ENCODE data around the gene TEX28.
A peak's percentile ranks its signal among the peaks of the same experiment; 100 is the strongest.
"Not testable (repeated sequence)": the region's sequence is repeated elsewhere in the genome, so short reads cannot be mapped to it uniquely, and the experiment has no call there.

TEX28 gene

GRCh38 chrX:154294791-154295574 lies at the start of gene TEX28:
TEX28 (minus strand) TSS chrX:154295124; CDS start chrX:154292117, 3,007 bp downstream.
- no peak for DNase-seq

- DNase-seq = not testable (repeated sequence)
These were observed 48.7 kb upstream of the TEX28 start for GRCh38 chrX:154343620-154344019.

DNA sequence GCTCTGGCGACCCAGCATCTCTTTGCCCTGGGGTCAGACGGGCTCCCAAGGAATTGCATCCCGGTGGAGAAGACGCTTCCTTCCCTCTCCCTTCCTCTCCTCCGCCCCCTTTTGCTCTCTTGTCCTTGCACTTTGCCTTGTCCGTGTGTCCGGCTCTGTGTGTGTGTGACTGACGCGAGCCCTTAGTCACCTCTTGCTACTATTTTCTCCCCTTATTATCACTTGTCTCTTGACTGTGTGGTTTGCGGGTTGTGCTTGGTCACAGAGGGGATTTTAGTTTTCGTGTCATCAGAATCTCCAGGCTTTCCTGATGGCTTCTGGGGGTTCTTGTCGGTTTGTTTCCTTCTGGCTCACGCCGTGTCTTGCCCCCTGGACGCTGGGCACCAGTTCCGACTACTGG lies 48.1 kb upstream of the TEX28 start:
- DNase-seq = not testable (repeated sequence)

- not testable (repeated sequence) for DNase-seq
These were observed 46.7 kb upstream of the TEX28 start for GRCh38 chrX:154341399-154342298.

- DNase-seq = no peak
These were observed 39.6 kb upstream of the TEX28 start for GRCh38 chrX:154334496-154334895.

DNA sequence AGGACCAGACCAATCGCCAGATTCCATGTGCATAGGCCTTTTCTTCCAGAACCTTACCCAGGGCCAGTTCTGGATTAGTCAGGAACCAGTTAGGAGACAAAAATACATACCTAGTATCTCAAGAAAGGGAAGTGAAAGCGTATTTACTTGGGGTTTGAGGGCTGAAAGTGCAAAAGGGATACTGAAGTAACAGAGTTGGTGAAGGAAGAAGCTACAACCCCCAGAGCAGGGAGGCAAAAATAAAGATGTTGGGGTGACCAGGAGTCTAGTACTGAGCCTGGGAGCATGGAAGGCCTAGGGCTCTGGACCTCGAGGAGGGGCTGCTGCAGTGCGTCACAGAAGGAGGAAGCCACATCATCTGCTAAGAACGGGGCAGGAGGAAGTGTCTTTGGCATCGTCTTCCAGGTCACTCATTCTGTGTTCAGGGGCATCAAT lies 38.9 kb upstream of the TEX28 start:
- no peak for DNase-seq

DNA sequence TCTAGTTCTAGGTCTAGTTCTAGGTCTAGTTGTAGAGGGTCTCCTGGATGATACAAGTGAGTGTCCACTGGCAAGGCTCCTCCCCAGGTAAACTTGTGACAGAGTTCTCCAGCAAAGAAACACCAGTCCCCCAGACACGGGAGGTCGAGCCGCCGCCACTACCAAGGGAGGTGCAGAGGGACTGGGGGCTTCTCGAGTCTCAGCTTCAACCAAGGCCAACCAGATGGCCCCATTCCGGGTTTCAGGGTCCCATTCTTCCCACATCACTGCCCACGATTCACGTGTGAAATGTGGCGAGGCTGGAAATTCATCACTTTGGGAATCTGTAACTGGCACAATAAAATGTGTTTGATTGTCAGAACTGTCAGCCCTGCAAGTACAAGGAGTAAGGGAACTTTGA lies 38.2 kb upstream of the TEX28 start:
- no peak for DNase-seq

DNA sequence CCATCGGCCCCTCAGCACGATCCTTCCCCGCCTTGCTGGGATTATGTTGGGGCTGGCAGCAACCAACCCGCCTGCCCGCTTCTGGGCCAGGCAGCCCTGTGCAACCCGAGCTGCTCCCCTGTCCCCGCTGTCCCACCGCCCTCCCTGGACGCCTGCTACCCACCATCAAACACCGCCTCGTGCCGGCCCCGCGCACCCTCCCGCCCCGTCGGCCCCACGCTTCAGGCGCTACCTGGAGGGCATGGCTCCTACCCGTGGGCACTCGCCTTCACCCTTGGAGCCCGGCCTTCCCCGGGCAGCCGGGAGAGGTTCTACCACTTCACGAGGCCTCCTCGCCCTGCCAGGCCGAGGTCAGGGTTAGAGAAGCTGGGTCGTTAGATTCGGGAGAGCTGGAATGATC lies 37.6 kb upstream of the TEX28 start:
- no peak for DNase-seq

DNA sequence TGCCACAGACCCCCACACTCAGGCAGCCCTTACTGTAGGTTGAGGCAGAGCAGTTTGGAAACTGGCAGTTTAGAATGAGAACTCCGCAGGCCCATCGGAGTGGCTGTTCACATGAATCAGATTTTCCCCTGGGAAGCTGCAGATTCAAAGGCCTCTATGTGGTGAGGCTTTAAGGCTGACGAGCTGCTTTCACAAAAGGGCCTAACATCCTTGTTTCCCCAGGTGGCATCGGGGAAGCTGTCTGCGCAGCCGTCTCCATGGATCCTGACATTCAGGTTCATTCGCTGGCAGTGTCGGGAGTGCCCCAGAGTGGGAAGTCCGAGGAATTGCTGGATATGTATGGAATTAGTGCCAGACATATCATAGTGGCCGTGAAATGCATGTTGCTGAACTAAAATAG lies 34.4 kb upstream of the TEX28 start:
- DNase-seq = no peak

DNA sequence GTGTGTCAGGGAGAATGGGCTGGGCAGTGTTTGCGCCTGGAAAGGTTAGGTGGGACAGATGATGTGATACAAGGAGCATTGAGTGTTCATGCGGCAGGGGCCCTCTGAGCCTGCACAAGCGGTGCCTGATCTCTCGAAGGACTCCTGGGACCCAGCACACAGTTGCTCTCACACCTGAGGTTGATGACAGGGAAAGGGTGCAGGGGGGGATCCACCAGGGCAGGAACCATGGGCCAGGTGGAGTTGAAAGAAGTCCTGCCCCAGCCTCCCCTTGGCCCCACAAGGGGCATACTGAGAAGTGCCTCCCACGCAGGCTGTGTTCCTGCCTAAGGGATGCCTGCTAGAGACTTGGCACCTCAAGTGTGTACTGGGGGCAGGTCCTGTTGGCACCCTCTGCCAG lies 33.7 kb upstream of the TEX28 start:
- no peak for DNase-seq

DNA sequence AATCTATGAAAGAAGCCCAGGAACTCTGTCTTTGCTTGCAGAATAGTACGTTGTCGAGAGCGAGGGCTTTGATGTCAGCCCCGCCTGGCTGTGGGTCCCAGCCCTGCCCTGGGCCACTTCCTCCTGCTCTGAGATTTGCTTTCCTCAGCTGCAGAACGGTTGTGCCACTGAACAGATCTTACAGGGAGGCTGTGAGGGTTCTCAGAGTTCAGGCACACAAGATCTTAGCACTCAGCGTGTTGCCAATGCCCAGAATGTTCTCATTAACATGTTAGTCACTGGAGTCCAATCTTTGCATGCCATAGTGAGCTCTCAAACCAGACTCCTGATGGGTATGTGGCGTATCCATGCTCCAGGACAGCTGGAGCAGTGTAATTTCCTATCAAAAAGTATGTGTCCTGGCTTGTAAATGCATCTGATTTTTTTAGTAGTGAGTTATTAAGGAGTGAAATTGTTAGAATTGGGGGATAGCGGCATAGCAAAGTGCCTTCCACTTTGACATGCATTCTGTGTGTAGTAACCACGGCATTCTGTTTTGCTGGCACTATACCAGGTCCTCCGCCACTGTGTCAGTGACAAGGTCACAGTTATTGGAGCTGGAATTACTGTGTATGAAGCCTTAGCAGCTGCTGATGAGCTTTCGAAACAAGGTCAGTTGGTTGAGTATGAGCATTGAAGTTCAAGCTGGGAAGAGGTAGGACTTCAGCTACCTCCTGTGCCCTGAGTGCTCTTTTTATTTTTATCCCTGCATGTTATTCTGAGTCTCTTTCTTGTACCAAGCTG lies 32.3 kb upstream of the TEX28 start:
- no peak for DNase-seq

DNA sequence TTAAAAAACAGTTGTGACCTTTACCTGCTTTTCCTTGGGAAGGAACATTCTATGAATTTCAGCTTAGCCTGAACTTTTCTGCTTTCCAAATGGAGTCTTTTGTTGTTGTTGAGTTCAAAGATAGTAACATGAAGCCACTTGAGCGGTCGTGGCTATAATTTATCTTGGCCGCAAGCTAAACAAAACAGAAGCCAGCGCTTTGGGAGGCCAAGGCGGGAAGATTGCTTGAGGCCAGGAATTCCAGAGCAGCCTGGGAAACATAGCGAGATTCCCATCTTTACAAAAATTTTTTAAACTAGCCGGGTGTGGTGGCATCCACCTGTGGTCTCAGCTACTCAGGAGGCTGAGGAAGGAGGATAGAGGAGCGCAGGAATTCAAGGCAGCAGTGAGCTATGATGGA lies 30.6 kb upstream of the TEX28 start:
- DNase-seq = no peak

DNA sequence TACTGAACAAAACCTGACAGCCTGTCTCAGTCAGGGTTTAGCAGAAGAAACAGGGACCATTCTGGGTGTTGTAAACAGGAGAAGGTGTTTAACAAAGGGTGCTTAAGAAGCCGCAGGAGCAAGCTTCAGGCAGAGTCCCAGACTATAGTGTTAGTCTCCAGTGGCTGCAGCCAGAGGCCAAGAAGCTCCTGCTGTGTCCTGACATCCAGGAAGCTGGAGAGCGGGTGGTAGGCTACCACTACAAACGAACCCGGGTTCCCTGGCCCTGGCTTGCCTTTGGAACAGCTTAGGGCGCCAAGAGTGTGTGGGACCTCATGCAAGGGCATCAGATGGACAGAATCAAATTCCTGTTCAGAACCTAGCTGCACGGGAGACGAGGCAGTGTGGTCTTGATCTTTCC lies 28.6 kb upstream of the TEX28 start:
- no peak for DNase-seq

DNA sequence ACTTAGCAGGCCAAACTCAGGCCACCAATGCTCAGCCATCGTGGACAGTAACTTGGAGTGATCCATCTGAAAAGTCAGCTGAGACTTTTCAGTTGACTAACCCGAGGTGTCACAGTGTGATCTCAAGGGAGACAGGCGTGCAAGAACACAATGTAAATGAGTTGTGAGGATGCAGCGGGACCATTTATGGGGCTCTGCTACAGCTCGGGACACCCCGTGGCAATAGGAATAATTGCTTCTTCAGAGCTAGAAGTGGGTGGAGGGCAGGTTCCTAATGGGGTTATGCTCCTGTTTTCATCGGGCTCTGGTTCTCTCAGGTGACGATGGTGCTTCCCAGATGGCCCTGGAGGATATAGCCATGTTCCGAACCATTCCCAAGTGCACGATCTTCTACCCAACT lies 28.0 kb upstream of the TEX28 start:
- DNase-seq = no peak

GRCh38 chrX:154321594-154321993 lies 26.7 kb upstream of the TEX28 start:
- DNase-seq = no peak

DNA sequence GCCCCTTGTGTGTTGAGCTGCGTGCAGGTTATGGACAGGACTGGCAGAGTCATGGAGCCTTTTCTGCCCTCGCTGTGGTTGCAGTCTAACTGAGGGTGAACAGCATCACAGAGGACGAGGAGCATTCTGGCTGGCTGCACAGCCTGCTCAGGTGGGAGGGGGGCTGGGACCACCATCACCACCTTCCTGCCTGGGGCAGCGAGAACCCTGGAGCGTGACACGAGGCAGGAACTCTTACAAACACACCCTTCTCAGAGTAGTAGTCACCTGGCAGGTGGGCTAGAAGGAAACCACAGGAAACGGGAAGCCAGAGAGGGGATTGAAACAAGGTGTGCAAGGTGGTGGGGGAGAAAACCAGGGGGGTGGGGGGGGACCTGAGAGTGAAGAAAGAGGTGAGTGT lies 26.2 kb upstream of the TEX28 start:
- DNase-seq = no peak

DNA sequence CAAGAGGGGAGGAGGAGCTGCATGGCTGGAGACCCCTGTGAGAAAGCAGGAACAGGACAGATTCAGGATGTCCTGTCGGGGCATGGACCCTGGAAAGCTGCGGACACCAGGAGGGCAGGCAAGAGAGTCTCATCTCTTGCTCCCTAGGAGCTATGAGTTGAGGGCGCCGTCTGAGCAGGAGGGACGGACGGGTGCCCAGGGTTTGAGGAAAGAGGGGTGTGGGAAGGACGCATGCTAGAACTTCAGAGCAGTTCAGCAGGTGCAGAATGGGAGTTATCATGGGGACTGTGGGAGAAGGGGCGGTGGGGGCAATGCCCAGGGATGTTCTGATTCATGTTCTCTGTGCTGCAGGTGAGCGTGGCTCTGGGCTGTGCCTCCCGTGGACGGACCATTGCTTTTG lies 25.5 kb upstream of the TEX28 start:
- no peak for DNase-seq

- DNase-seq = peak; percentile 39
These were observed 22.6 kb upstream of the TEX28 start for GRCh38 chrX:154317391-154317995.

DNA sequence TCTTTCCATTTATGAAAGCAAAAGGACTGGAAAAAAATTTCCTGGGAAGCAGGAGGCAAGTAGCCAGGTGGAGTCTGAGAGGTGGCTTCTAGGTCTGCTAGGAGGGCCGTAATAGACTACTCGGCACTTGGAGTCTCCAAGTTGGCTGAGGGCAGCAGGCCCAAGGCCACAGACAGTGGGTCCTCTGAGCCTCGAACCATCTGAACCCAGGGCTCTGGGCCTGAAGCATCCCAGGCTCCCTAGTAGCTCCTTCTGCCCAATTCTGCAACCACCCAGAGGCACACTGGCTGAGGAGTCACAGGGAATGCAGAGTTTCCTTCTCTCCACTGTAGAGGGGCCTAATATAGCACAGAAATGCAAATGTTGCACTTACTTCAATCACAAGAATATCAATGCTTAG lies 20.5 kb upstream of the TEX28 start:
- no peak for DNase-seq

- no peak for DNase-seq
These were observed 18.2 kb upstream of the TEX28 start for GRCh38 chrX:154313147-154313546.

DNA sequence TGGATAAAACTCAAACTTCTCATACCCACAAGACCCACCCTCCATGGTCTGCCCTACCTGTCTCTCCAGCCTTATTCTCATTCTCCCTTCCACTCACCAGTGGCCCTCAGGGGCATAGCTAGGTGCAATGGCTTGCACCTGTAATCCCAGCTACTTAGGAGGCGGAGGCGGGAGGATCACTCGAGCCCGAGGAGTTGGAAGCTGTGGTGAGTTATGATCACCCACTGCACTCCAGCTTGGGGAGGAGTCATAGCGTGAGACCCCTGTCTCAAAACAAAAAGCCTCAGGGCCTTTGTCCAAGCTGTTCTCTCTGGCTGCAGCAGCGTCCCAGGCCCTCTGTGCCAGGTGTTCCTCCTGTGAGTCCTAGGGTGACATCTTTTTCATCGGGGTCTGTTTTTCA lies 17.2 kb upstream of the TEX28 start:
- no peak for DNase-seq

GRCh38 chrX:154310616-154311536 lies 16.0 kb upstream of the TEX28 start:
- DNase-seq = no peak

Measured in hematopoietic multipotent progenitor cell treated with erythropoietin and hydrocortisone succinate and interleukin-3 and kit ligand, for 6 days (in vitro differentiated cells).